WTC11 (cell line): Measurements from ENCODE around the gene AVEN. TPM values are rescaled to one million over a fixed set of nuclear protein-coding genes. Genes with fewer than 3 reads are reported as not detected.

ENCODE experiments used
- ATAC-seq: fragments of 200-7000 bp; cut with Tn5 transposase; 2 replicates; pipeline ENCODE4 v1.10.0; 2021; ENCODE audit warnings: mild to moderate bottlenecking, moderate library complexity
- CTCF ChIA-PET: fragments of 300-600 bp; sonication (Branson Sonifier 250); formaldehyde crosslinking; loops from one replicate; lab custom pipeline; 2021; ENCODE audit warnings: antibody characterized with exemption; lab: Charles Lee
- POLR2A ChIA-PET: fragments of 350-600 bp; sonication (Branson Sonifier 250); formaldehyde crosslinking; loops from one replicate; lab custom pipeline; 2021; ENCODE audit warnings: antibody characterized with exemption; lab: Charles Lee
- DNase-seq: peaks from one replicate; pipeline ENCODE4 v3.0.0; 2021; ENCODE audit warnings: low spot score
- H3K27ac Mint-ChIP-seq: 2 replicates; pipeline ENCODE4 v1.8.0; 2021; ENCODE audit warnings: mixed read lengths
- H3K27me3 Mint-ChIP-seq: 2 replicates; pipeline ENCODE4 v1.8.0; 2021; ENCODE audit warnings: low read depth, mild to moderate bottlenecking, moderate library complexity, mixed read lengths
- H3K36me3 Mint-ChIP-seq: 2 replicates; pipeline ENCODE4 v1.8.0; 2021; ENCODE audit warnings: mixed read lengths
- H3K4me1 Mint-ChIP-seq: 2 replicates; pipeline ENCODE4 v1.8.0; 2022; ENCODE audit warnings: mixed read lengths
- H3K4me3 Mint-ChIP-seq: 2 replicates; pipeline ENCODE4 v1.8.0; 2021; ENCODE audit warnings: mild to moderate bottlenecking, moderate library complexity, mixed read lengths
- H3K9me3 Mint-ChIP-seq: 2 replicates; pipeline ENCODE4 v1.8.0; 2021; ENCODE audit warnings: mixed read lengths
- AFF4 ChIP-seq: sonication (generic); formaldehyde crosslinking; IDR thresholded peaks from 2 replicates; pipeline ENCODE4 v1.8.1; 2023; ENCODE audit warnings: mild to moderate bottlenecking, missing genetic modification reagents, borderline replicate concordance
- CREB1 ChIP-seq: sonication (generic); formaldehyde crosslinking; IDR thresholded peaks from 2 replicates; pipeline ENCODE4 v1.8.0; 2023; ENCODE audit warnings: mild to moderate bottlenecking, missing genetic modification reagents
- CTCF ChIP-seq: fragments of 200-600 bp; IDR thresholded peaks from 2 replicates; pipeline ENCODE4 v1.8.0; 2022; ENCODE audit warnings: antibody characterized with exemption
- E2F4 ChIP-seq: sonication (generic); formaldehyde crosslinking; IDR thresholded peaks from 2 replicates; pipeline ENCODE4 v1.8.1; 2022; ENCODE audit warnings: low read depth, mild to moderate bottlenecking, moderate library complexity, missing genetic modification reagents, borderline replicate concordance
- EMX1 ChIP-seq: fragments of 250-450 bp; sonication (Bioruptor Pico); IDR thresholded peaks from 2 replicates; pipeline ENCODE4 v1.8.0; 2021; ENCODE audit warnings: mild to moderate bottlenecking
- ESRRA ChIP-seq: sonication (generic); formaldehyde crosslinking; IDR thresholded peaks from 2 replicates; pipeline ENCODE4 v1.8.1; 2022; ENCODE audit warnings: mild to moderate bottlenecking, missing genetic modification reagents, borderline replicate concordance
- MYBL2 ChIP-seq: sonication (generic); formaldehyde crosslinking; IDR thresholded peaks from 2 replicates; pipeline ENCODE4 v1.8.1; 2023; ENCODE audit warnings: mild to moderate bottlenecking, moderate library complexity, missing genetic modification reagents
- OVOL2 ChIP-seq: fragments of 250-450 bp; sonication (Bioruptor Pico); IDR thresholded peaks from 2 replicates; pipeline ENCODE4 v1.9.0; 2021; ENCODE audit warnings: mild to moderate bottlenecking, borderline replicate concordance
- SMAD4 ChIP-seq: sonication (generic); formaldehyde crosslinking; IDR thresholded peaks from 2 replicates; pipeline ENCODE4 v1.8.0; 2022; ENCODE audit warnings: mild to moderate bottlenecking, missing genetic modification reagents
- SOX15 ChIP-seq: fragments of 250-450 bp; sonication (Bioruptor Pico); IDR thresholded peaks from 2 replicates; pipeline ENCODE4 v1.9.0; 2021; ENCODE audit warnings: mild to moderate bottlenecking
- ZNF317 ChIP-seq: sonication (generic); formaldehyde crosslinking; IDR thresholded peaks from 2 replicates; pipeline ENCODE4 v1.8.1; 2023; ENCODE audit warnings: low read depth, mild to moderate bottlenecking, moderate library complexity, missing genetic modification reagents, borderline replicate concordance
- ZNF396 ChIP-seq: fragments of 250-450 bp; sonication (Bioruptor Pico); IDR thresholded peaks from 2 replicates; pipeline ENCODE4 v1.8.0; 2021; ENCODE audit warnings: mild to moderate bottlenecking, moderate library complexity, borderline replicate concordance
- ZNF671 ChIP-seq: fragments of 250-450 bp; sonication (Bioruptor Pico); IDR thresholded peaks from 2 replicates; pipeline ENCODE4 v1.8.0; 2021; ENCODE audit warnings: mild to moderate bottlenecking
- total RNA-seq: library from RNA; stranded (reverse); gene quantifications from 3 replicates; pipeline ENCODE4 v1.2.3, GENCODE V29; 2021

AVEN gene
- total RNA-seq, 1 experiment from 2014 or later = 12.4 TPM

- TF ChIP-seq MYBL2 (CRISPR knock-in tag) (no peak), OVOL2 (CRISPR knock-in tag) (no peak), SMAD4 (CRISPR knock-in tag) (no peak), CREB1 (CRISPR knock-in tag) (no peak), SOX15 (CRISPR knock-in tag) (no peak)
Observed at GRCh38 chr15:34031987-34032760, 6.8 kb downstream of the AVEN start (continued).

- ATAC-seq (no peak), DNase-seq (no peak)
- TF ChIP-seq E2F4 (CRISPR knock-in tag) = no peak
- TF ChIP-seq ZNF317 (CRISPR knock-in tag) = no peak
- CTCF ChIA-PET = no interaction called here
- POLR2A ChIA-PET = interaction anchor here (0.7 kb wide), 1 partner anchor 18 kb away, joined by 5 read pairs; no protein-coding TSS in a partner anchor
- Mint-ChIP-seq H3K27me3 (no peaks in the 10 kb centered on the region), H3K9me3 (peaks cover 17% of the 10 kb centered on the region), H3K4me1 (0 out of 2 replicates have a peak, but pooled peaks cover 5% of the 10 kb centered on the region), H3K36me3 (peaks cover 16% of the 10 kb centered on the region), H3K27ac (no peak overlapping the region), H3K4me3 (no peak overlapping the region)
Observed at GRCh38 chr15:34027606-34028005, 11.4 kb downstream of the AVEN start.

GRCh38 chr15:34025252-34025651 lies 13.8 kb downstream of the AVEN start:
- no peak overlapping the region for H3K27ac Mint-ChIP-seq
- CTCF ChIA-PET = no interaction called here
- no peak overlapping the region for H3K4me3 Mint-ChIP-seq
- H3K9me3 Mint-ChIP-seq = peaks cover 25% of the 10 kb centered on the region
- H3K27me3 Mint-ChIP-seq = no peaks in the 10 kb centered on the region
- peaks cover 22% of the 10 kb centered on the region for H3K36me3 Mint-ChIP-seq
- no peak for ATAC-seq
- TF ChIP-seq ZNF396 (CRISPR knock-in tag) (no peak), CTCF (no peak), ESRRA (CRISPR knock-in tag) (no peak), ZNF317 (CRISPR knock-in tag) (no peak)
- POLR2A ChIA-PET = no interaction called here
- H3K4me1 Mint-ChIP-seq = 0 out of 2 replicates have a peak, but pooled peaks cover 9% of the 10 kb centered on the region
- DNase-seq = no peak

- no peak overlapping the region for H3K27ac Mint-ChIP-seq
- CTCF ChIA-PET = no interaction called here
- TF ChIP-seq ZNF671 (CRISPR knock-in tag) = no peak
- TF ChIP-seq AFF4 = no peak
- no peak for TF ChIP-seq EMX1
- TF ChIP-seq ZNF396 (CRISPR knock-in tag) = no peak
- 0 out of 2 replicates have a peak, but pooled peaks cover 9% of the 10 kb centered on the region for H3K4me1 Mint-ChIP-seq
- H3K36me3 Mint-ChIP-seq = peaks cover 26% of the 10 kb centered on the region
- no peaks in the 10 kb centered on the region for H3K27me3 Mint-ChIP-seq
- ATAC-seq (no peak), DNase-seq (no peak)
- POLR2A ChIA-PET = no interaction called here
- no peak overlapping the region for H3K4me3 Mint-ChIP-seq
- H3K9me3 Mint-ChIP-seq = peaks cover 28% of the 10 kb centered on the region
Observed at GRCh38 chr15:34023907-34024306, 15.1 kb downstream of the AVEN start.
